ENCODE data around the gene SRD5A3.

DNA sequence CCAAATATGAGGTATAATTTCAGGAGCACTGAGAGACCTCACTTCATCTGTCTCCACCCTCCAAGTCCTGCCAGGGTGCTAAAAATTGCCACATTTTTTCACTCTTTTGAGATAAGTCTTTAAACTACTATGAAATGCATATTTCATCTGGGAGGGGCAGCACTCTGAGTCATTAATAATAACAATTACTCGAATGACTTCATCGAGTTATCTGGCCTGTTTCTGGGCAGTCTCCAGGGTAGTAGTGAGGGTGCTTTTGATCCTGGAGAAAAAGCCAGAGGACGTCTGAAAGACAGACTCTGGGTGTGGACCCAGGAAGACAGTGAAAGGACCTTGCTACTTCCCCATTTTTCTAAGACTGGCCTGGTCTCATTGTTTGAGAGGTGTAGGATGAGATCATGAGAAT lies 42.3 kb upstream of the SRD5A3 start:
- TF ChIP-seq CTCF (conservative IDR thresholded peaks at IDR 0.05) (no peak), ZFX (IDR thresholded peaks at IDR 0.05) (no peak)

All from C4-2B (cell line).